Parathyroid adenoma (tissue), 2 donors: ENCODE data around the gene KLF3.

ENCODE experiments used
- H2AFZ ChIP-seq: fragments of 300-600 bp; sonication (generic); one replicate; pipeline ENCODE4 v1.7.0; 2017; ENCODE audit warnings: antibody characterized with exemption, mild to moderate bottlenecking
- H3K27ac ChIP-seq: fragments of 300-600 bp; sonication (generic); one replicate; pipeline ENCODE4 v1.7.0; 2017
- H3K27me3 ChIP-seq: fragments of 300-600 bp; sonication (generic); one replicate; pipeline ENCODE4 v1.7.0; 2017; ENCODE audit warnings: low read length; ENCODE audit not compliant: control insufficient read depth, insufficient read depth
- H3K36me3 ChIP-seq: fragments of 300-600 bp; sonication (generic); one replicate; pipeline ENCODE4 v1.7.0; 2017; ENCODE audit warnings: low read length; ENCODE audit not compliant: control insufficient read depth, insufficient read depth
- H3K4me1 ChIP-seq: fragments of 300-600 bp; sonication (generic); one replicate; pipeline ENCODE4 v1.7.0; 2017; ENCODE audit warnings: control low read depth
- H3K4me2 ChIP-seq: fragments of 300-600 bp; sonication (generic); one replicate; pipeline ENCODE4 v1.7.0; 2017; ENCODE audit warnings: low read length
- H3K4me3 ChIP-seq: fragments of 300-600 bp; sonication (generic); one replicate; pipeline ENCODE4 v1.7.0; 2017; ENCODE audit warnings: low read depth, low read length
- H3K79me2 ChIP-seq: fragments of 300-600 bp; sonication (generic); one replicate; pipeline ENCODE4 v1.7.0; 2017; ENCODE audit warnings: control low read depth
- H3K9ac ChIP-seq: fragments of 300-600 bp; sonication (generic); one replicate; pipeline ENCODE4 v1.7.0; 2017; ENCODE audit warnings: mild to moderate bottlenecking
- H3K9me3 ChIP-seq: fragments of 300-600 bp; sonication (generic); one replicate; pipeline ENCODE4 v1.7.0; 2017; ENCODE audit warnings: low read length; ENCODE audit not compliant: control insufficient read depth
- TF ChIP-seq, protein P1 (sequence below): fragments of 300-600 bp; sonication (generic); IDR thresholded peaks from one replicate; pipeline ENCODE4 v1.7.0; 2017; ENCODE audit warnings: antibody characterized with exemption, mild to moderate bottlenecking
- donor health status: primary hyperparathyroidism.

Gene KLF3

DNA sequence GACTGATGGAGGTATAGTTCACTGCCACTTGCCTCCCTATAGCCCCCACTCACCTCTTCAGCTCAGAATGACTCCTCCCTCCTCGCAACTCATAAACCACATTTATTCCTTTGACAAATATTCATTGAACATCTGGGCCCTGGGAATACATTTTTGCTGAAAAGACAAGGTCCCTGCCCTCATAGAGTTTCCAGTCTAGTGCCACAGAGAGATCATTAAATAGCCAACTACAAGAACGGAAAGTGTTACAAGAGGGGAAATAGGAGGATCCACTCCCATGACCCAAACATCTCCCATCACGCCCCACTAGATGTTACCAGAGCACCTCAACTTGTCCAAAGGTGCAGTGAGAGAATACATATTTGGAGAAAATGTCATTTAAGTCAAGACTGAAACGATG lies 3.2 kb upstream of the KLF3 start:
- no peak overlapping the region for H3K4me2 ChIP-seq
- H3K27me3 ChIP-seq, result no peaks in the 10 kb centered on the region
- TF ChIP-seq, protein P1, sequence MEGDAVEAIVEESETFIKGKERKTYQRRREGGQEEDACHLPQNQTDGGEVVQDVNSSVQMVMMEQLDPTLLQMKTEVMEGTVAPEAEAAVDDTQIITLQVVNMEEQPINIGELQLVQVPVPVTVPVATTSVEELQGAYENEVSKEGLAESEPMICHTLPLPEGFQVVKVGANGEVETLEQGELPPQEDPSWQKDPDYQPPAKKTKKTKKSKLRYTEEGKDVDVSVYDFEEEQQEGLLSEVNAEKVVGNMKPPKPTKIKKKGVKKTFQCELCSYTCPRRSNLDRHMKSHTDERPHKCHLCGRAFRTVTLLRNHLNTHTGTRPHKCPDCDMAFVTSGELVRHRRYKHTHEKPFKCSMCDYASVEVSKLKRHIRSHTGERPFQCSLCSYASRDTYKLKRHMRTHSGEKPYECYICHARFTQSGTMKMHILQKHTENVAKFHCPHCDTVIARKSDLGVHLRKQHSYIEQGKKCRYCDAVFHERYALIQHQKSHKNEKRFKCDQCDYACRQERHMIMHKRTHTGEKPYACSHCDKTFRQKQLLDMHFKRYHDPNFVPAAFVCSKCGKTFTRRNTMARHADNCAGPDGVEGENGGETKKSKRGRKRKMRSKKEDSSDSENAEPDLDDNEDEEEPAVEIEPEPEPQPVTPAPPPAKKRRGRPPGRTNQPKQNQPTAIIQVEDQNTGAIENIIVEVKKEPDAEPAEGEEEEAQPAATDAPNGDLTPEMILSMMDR, result no peak
- no peaks in the 10 kb centered on the region for H3K4me1 ChIP-seq
- no peak overlapping the region for H3K9ac ChIP-seq
- H3K9me3 ChIP-seq, result no peaks in the 10 kb centered on the region
- no peak overlapping the region for H3K4me3 ChIP-seq
- H2AFZ ChIP-seq, result no peak overlapping the region
- peaks cover 3% of the 10 kb centered on the region for H3K79me2 ChIP-seq
- no peaks in the 10 kb centered on the region for H3K36me3 ChIP-seq
- H3K27ac ChIP-seq, result no peak overlapping the region

DNA sequence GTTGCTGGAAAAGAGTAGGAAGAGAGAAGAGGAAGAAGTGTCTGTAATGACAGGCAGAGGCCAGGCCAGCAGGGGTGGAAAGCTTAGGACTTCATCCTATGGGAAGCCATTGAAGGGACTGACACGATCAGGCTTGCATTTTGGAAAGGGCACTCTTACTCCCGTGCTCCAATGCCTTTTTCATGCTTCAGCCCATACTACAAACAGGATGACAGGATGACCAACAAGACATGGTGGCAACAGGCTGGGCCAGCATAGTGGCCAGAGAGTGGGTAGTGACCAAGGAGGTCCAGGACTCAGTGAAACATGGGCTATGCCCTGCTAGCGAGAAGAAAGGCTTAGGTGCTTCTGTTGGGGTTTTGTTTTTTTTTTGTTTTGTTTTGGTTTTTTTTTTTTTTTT lies 2.6 kb upstream of the KLF3 start:
- TF ChIP-seq, protein P1, result no peak
- Histone ChIP-seq H3K27ac (no peak overlapping the region), H3K4me2 (no peak overlapping the region), H3K79me2 (peaks cover 6% of the 10 kb centered on the region), H3K9ac (no peak overlapping the region), H3K4me1 (no peaks in the 10 kb centered on the region), H3K9me3 (no peaks in the 10 kb centered on the region), H3K36me3 (no peaks in the 10 kb centered on the region), H3K27me3 (no peaks in the 10 kb centered on the region), H3K4me3 (no peak overlapping the region), H2AFZ (no peak overlapping the region)

DNA sequence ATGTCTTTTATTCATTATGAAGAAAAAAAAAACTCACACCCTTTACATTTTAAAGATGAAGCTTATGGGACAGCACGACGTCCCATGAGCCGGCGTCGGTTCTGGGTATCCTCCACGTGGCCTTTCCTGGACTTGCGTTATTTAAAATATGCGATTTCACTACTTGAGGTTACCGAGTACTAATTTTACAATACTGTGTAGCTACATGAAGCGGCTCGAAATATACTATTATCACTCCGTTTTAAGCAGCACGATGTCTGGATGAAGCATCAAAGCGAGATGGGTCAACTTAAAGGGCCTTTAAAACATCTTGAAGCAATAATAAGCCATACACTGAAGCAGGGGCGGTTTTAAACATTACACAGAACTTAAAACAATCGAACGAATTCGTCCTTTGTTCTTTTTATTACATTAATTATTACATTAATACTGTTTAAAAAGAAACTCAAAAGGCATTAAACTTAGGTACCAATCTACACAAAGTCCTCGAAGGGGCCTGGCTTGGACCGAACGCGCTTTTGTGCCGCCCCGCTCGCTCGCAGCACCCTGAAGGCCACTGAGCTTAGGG lies 1.4 kb upstream of the KLF3 start:
- peak overlapping the region; percentile 93 for H3K4me2 ChIP-seq
- no peaks in the 10 kb centered on the region for H3K9me3 ChIP-seq
- H3K36me3 ChIP-seq, result no peaks in the 10 kb centered on the region
- TF ChIP-seq, protein P1, result no peak
- H2AFZ ChIP-seq, result no peak overlapping the region
- H3K27me3 ChIP-seq, result no peaks in the 10 kb centered on the region
- peaks cover 14% of the 10 kb centered on the region for H3K79me2 ChIP-seq
- H3K4me3 ChIP-seq, result peak overlapping the region; percentile 73
- peak overlapping the region; percentile 90 for H3K27ac ChIP-seq
- no peaks in the 10 kb centered on the region for H3K4me1 ChIP-seq
- no peak overlapping the region for H3K9ac ChIP-seq

DNA sequence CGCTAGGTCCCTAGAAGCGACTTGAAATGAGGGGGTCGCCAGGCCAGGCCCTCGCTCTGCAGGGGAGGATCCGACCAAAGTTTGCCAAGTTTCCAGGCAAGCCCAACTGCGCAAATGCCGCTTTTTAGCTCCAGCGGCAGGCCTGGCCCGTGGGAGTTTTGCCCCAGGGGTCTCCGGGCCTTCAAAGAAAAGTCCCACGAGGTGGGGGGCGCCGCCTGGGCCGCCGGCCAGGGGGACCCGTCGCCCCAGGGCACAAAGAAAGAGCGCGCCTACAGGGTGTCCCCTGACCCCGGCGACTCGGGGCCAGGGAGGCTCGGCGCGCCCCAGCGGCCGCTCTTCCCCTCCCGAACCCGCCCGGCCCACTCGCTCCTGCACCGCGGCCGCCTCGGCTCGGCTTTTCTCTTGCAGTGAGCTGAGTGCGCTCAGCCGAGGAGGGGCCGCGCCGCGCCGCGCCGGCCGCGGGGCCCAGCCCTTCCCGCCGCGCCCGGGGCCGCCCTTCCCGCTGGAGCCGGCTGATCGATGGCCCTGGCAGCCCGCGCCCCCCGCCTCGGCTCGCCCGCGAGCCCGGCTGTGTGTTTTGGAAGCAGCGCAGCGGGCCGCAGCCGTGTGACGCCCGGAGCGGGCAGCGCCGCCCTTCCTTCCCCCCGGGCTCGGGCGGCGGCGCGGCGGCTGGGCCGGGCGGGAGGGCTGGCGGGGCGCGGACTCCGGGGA lies 754 bp upstream of the KLF3 start:
- no peaks in the 10 kb centered on the region for H3K4me1 ChIP-seq
- peak overlapping the region; percentile 93 for H3K4me2 ChIP-seq
- TF ChIP-seq, protein P1, result no peak
- no peak overlapping the region for H3K9ac ChIP-seq
- peak overlapping the region; percentile 73 for H3K4me3 ChIP-seq
- H2AFZ ChIP-seq, result peak overlapping the region; percentile 69
- no peaks in the 10 kb centered on the region for H3K36me3 ChIP-seq
- peak overlapping the region; percentile 90 for H3K27ac ChIP-seq
- H3K9me3 ChIP-seq, result no peaks in the 10 kb centered on the region
- peaks cover 17% of the 10 kb centered on the region for H3K79me2 ChIP-seq
- no peaks in the 10 kb centered on the region for H3K27me3 ChIP-seq
